Panc1 (cell line): ENCODE data around the gene NEK6.

Source experiments
- CTCF ChIP-seq: fragments of 450-650 bp; IDR thresholded peaks from 2 replicates; pipeline ENCODE4 v1.5.1; 2017; ENCODE audit warnings: mild to moderate bottlenecking
- POLR2AphosphoS5 ChIP-seq: IDR thresholded peaks from 2 replicates; pipeline ENCODE4 v1.6.1; 2012; ENCODE audit warnings: mild to moderate bottlenecking, low read depth, low read length, moderate library complexity
- SIN3A ChIP-seq: IDR thresholded peaks from 2 replicates; pipeline ENCODE4 v1.6.1; 2012; ENCODE audit warnings: low read depth, mild to moderate bottlenecking, low read length, moderate library complexity, borderline replicate concordance; ENCODE audit not compliant: insufficient read depth

- TF ChIP-seq POLR2AphosphoS5: no peak
- no peak for TF ChIP-seq CTCF
- no peak for TF ChIP-seq SIN3A
Observed at GRCh38 chr9:124323904-124324303, 66.2 kb downstream of the NEK6 start.
